ENCODE measurements around the gene CDYL2. TPM values are rescaled to one million over a fixed set of nuclear protein-coding genes. Genes with fewer than 3 reads are reported as not detected.
A peak's percentile ranks its signal among the peaks of the same experiment; 100 is the strongest.
"Not testable (repeated sequence)": the region's sequence is repeated elsewhere in the genome, so short reads cannot be mapped to it uniquely, and the experiment has no call there.

Gene CDYL2
- total RNA-seq, 5 donors from 2014 or later (not counting 1 experiment from before 2014, with no cell fraction given) = 15.4 to 45.4 (median 32.1) TPM

DNA sequence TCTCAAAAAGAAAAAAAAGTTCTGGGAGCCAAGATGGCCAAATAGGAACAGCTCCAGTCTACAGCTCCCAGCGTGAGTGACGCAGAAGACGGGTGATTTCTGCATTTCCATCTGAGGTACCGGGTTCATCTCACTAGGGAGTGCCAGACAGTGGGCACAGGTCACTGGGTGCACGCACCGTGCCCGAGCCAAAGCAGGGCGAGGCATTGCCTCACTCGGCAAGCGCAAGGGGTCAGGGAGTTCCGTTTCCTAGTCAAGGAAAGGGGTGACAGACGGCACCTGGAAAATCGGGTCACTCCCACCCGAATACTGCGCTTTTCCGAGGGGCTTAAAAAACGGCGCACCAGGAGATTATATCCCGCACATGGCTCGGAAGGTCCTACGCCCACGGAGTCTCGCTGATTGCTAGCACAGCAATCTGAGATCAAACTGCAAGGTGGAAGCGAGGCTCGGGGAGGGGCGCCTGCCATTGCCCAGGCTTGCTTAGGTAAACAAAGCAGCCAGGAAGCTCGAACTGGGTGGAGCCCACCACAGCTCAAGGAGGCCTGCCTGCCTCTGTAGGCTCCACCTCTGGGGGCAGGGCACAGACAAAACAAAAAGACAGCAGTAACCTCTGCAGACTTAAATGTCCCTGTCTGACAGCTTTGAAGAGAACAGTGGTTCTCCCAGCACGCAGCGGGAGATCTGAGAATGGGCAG, 77.2 kb downstream of the CDYL2 start:
- H3K9me3 Mint-ChIP-seq = peaks cover 4 to 29% (median 21%) of the 10 kb centered on the region in 3 donors
- H3K4me3 ChIP-seq (ENCODE audit: control insufficient read depth in 1 of 2, extremely low read depth in 1 of 2, low read length in 1 of 2); H3K36me3 ChIP-seq (ENCODE audit: control insufficient read depth in 2 of 2, extremely low read depth in 1 of 2, insufficient read depth in 1 of 2, low read length in 1 of 2); H3K27ac ChIP-seq (ENCODE audit: low read length); H3K9me3 ChIP-seq; H3K27me3 ChIP-seq (replicated peaks in 1 of 2; ENCODE audit: control insufficient read depth in 2 of 2, extremely low read depth in 1 of 2, insufficient read depth in 2 of 2, low read length in 1 of 2); ATAC-seq (replicated peaks in 1 of 4); CTCF ChIA-PET; H3K27me3 Mint-ChIP-seq; POLR2A ChIA-PET: not testable (repeated sequence)
- peak overlapping the region; percentile 11 to 87 for H3K27ac Mint-ChIP-seq
- WGBS (ENCODE audit: insufficient coverage) = 64% methylated on average over 15 of the region's 29 CpGs
- DNase-seq = peak in 23 of 35 experiments; percentile 2 to 31 (median 13)
- peak overlapping the region in 2 of 3 donors; percentile 54 to 62 for H3K4me3 Mint-ChIP-seq
- H3K4me1 ChIP-seq (ENCODE audit: control insufficient read depth in 1 of 2, extremely low read depth in 1 of 2, insufficient read depth in 2 of 2, low read length in 2 of 2) = peaks cover 0 to 12% of the 10 kb centered on the region in 2 experiments
- peaks cover 26 to 44% (median 36%) of the 10 kb centered on the region in 3 donors for H3K4me1 Mint-ChIP-seq
- peaks cover 25% of the 10 kb centered on the region for H3K36me3 Mint-ChIP-seq

DNA sequence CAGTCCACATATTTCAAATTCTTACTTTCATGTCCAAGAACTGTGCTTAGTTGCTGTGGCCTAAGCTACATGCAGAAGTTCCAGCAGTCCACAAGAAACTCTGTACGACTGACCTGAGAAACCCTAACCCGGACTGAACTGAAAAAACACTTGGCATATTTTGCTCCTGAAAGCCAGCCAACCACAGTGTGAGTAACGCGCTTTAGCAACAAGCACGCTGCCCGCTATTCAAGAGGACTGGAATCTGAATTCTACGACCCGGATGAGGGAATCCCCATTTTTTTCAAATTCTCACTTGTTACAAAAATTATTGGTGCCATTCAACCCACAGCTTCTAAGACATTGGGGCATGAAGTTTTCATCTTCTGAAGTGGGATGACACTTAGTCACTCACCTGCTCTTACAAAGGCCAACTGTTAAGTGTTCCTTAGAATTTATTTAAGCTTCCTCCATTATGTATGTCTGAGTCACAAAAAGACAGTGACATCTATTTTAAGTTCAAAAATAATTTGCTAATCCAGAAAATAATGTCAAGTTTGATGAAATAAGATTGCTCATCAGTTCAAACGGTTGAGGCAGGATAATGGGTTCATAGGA, 78.7 kb downstream of the CDYL2 start:
- no peak overlapping the region for H3K4me3 ChIP-seq (ENCODE audit: control insufficient read depth in 1 of 2, extremely low read depth in 1 of 2, low read length in 1 of 2)
- ATAC-seq (replicated peaks in 1 of 4) (no peak), DNase-seq (peak in 1 of 35 experiments; percentile 16)
- ChIA-PET POLR2A (no interaction called here), CTCF (no interaction called here)
- H3K4me1 ChIP-seq (ENCODE audit: control insufficient read depth in 1 of 2, extremely low read depth in 1 of 2, insufficient read depth in 2 of 2, low read length in 2 of 2) = peaks cover 0 to 12% of the 10 kb centered on the region in 2 experiments
- peaks cover 0 to 14% (median 6%) of the 10 kb centered on the region in 3 donors for H3K9me3 Mint-ChIP-seq
- no peaks in the 10 kb centered on the region for H3K27me3 Mint-ChIP-seq
- no peaks in the 10 kb centered on the region for H3K36me3 ChIP-seq (ENCODE audit: control insufficient read depth in 2 of 2, extremely low read depth in 1 of 2, insufficient read depth in 1 of 2, low read length in 1 of 2)
- H3K4me3 Mint-ChIP-seq = no peak overlapping the region
- no peaks in the 10 kb centered on the region for H3K9me3 ChIP-seq
- WGBS (ENCODE audit: insufficient coverage) = 84% methylated on average over 5 of the region's 9 CpGs
- H3K27ac ChIP-seq (ENCODE audit: low read length) = no peak overlapping the region
- H3K27ac Mint-ChIP-seq = no peak overlapping the region
- H3K36me3 Mint-ChIP-seq = peaks cover 9% of the 10 kb centered on the region
- peaks cover 30 to 51% (median 41%) of the 10 kb centered on the region in 3 donors for H3K4me1 Mint-ChIP-seq
- H3K27me3 ChIP-seq (replicated peaks in 1 of 2; ENCODE audit: control insufficient read depth in 2 of 2, extremely low read depth in 1 of 2, insufficient read depth in 2 of 2, low read length in 1 of 2) = no peaks in the 10 kb centered on the region

DNA sequence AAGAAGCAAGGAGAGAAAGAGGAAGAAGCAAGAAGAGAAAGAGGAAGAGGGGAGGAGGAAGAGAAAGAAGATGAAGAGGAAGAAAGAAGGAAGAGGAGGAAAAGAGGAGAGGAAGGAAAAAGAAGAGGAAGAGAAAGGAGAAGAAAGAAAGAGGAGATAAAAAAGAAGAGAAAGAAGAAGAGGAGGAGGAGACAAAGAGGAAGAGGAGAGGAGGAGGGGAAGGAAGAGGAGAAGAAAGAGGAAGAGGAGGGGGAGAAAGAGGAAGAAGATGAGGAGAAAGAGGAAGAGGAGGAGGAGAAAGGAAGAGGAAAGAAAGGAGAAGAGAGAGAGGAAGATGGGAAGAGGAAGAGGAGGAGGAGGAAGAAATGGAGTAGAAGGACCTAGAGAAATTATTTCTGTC, 80.4 kb downstream of the CDYL2 start:
- peaks cover 0 to 20% of the 10 kb centered on the region in 2 experiments for H3K4me1 ChIP-seq (ENCODE audit: control insufficient read depth in 1 of 2, extremely low read depth in 1 of 2, insufficient read depth in 2 of 2, low read length in 2 of 2)
- no peaks in the 10 kb centered on the region for H3K27me3 ChIP-seq (replicated peaks in 1 of 2; ENCODE audit: control insufficient read depth in 2 of 2, extremely low read depth in 1 of 2, insufficient read depth in 2 of 2, low read length in 1 of 2)
- peaks cover 45 to 66% (median 52%) of the 10 kb centered on the region in 3 donors for H3K4me1 Mint-ChIP-seq
- H3K27ac ChIP-seq (ENCODE audit: low read length) = no peak overlapping the region
- CTCF ChIA-PET = no interaction called here
- peaks cover 0 to 12% (median 6%) of the 10 kb centered on the region in 3 donors for H3K9me3 Mint-ChIP-seq
- POLR2A ChIA-PET = interaction anchor here in 1 of 2 donors (0.6 kb wide), 1 partner anchor 175 kb away, joined by 3 read pairs; no protein-coding TSS in a partner anchor
- no peaks in the 10 kb centered on the region for H3K36me3 ChIP-seq (ENCODE audit: control insufficient read depth in 2 of 2, extremely low read depth in 1 of 2, insufficient read depth in 1 of 2, low read length in 1 of 2)
- ATAC-seq (replicated peaks in 1 of 4) = no peak
- no peak for DNase-seq
- H3K36me3 Mint-ChIP-seq = peaks cover 8% of the 10 kb centered on the region
- no peaks in the 10 kb centered on the region for H3K27me3 Mint-ChIP-seq
- H3K4me3 Mint-ChIP-seq = no peak overlapping the region
- H3K4me3 ChIP-seq (ENCODE audit: control insufficient read depth in 1 of 2, extremely low read depth in 1 of 2, low read length in 1 of 2) = no peak overlapping the region
- H3K9me3 ChIP-seq = no peaks in the 10 kb centered on the region
- H3K27ac Mint-ChIP-seq = no peak overlapping the region

DNA sequence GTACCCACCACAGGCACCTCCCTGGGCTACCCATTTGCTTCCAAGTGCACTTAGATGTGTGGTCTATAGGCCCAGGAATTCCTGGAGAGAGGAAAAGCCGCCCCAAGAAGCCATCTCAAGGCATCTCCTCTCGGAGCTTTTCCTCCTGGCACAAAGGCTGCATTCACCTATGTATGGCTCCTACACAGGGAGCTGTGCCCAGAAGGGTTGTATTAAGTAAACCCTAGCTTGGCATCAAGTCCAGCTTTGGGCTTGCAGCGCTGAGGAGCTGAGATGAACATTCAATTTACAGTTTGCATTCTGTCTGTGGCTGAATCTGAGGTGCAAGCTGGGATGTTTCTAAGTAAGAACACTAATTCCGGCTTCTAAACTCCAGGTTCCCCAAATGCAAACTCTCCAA, 81.3 kb downstream of the CDYL2 start:
- WGBS (ENCODE audit: insufficient coverage) = 92% methylated on average over 2 of the region's 4 CpGs

DNA sequence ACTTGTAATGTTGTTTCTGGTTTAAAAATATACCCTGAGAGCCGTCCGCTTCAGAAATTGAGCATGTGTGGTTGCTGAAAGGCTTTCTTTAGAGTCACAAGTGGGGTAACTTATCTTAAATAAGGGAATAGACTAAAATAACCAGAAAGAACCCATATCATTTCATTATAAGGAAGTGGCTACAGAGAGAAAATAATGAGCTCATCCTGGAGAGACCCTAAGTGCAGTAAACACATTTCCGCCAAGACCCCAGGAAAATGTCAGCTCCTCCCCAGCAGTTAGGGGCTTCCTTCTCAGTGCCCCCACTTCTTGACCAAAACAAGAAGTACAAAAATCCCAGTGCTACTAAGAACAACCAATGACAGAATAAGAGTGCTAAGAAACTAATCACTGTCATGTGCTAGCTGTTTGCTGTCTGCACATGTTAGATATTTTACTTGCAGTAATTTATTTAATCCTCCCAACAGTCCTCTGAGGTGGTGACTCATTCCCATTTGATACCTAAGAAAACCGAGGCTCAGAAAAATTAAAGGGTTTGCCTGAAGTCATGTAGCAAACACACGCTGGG, 83.5 kb downstream of the CDYL2 start:
- peaks cover 27 to 43% (median 38%) of the 10 kb centered on the region in 3 donors for H3K4me1 Mint-ChIP-seq
- Histone ChIP-seq H3K36me3 (ENCODE audit: control insufficient read depth in 2 of 2, extremely low read depth in 1 of 2, insufficient read depth in 1 of 2, low read length in 1 of 2) (no peaks in the 10 kb centered on the region), H3K27me3 (replicated peaks in 1 of 2; ENCODE audit: control insufficient read depth in 2 of 2, extremely low read depth in 1 of 2, insufficient read depth in 2 of 2, low read length in 1 of 2) (no peaks in the 10 kb centered on the region), H3K9me3 (no peaks in the 10 kb centered on the region), H3K4me1 (ENCODE audit: control insufficient read depth in 1 of 2, extremely low read depth in 1 of 2, insufficient read depth in 2 of 2, low read length in 2 of 2) (peaks cover 0 to 9% of the 10 kb centered on the region in 2 experiments), H3K27ac (ENCODE audit: low read length) (no peak overlapping the region), H3K4me3 (ENCODE audit: control insufficient read depth in 1 of 2, extremely low read depth in 1 of 2, low read length in 1 of 2) (no peak overlapping the region)
- ATAC-seq (replicated peaks in 1 of 4) (no peak), DNase-seq (no peak)
- H3K4me3 Mint-ChIP-seq = no peak overlapping the region
- POLR2A ChIA-PET = interaction anchor here in 1 of 2 donors (0.6 kb wide), 1 partner anchor 55 kb away, joined by 4 read pairs; no protein-coding TSS in a partner anchor
- no CpG with 5 or more reads among the region's 5 CpGs for WGBS (ENCODE audit: insufficient coverage)
- peaks cover 5% of the 10 kb centered on the region for H3K36me3 Mint-ChIP-seq
- CTCF ChIA-PET = no interaction called here
- H3K27ac Mint-ChIP-seq = peak overlapping the region in 1 of 2 donors; percentile 54
- H3K27me3 Mint-ChIP-seq = no peaks in the 10 kb centered on the region
- peaks cover 0 to 6% (median 4%) of the 10 kb centered on the region in 3 donors for H3K9me3 Mint-ChIP-seq

More for the DNA sequence above, 81.3 kb downstream of the CDYL2 start:
- Mint-ChIP-seq H3K27me3 (no peaks in the 10 kb centered on the region), H3K27ac (no peak overlapping the region), H3K36me3 (peaks cover 8% of the 10 kb centered on the region), H3K4me1 (peaks cover 46 to 62% (median 56%) of the 10 kb centered on the region in 3 donors), H3K4me3 (no peak overlapping the region), H3K9me3 (peaks cover 0 to 12% (median 6%) of the 10 kb centered on the region in 3 donors)
- Histone ChIP-seq H3K9me3 (no peaks in the 10 kb centered on the region), H3K27me3 (replicated peaks in 1 of 2; ENCODE audit: control insufficient read depth in 2 of 2, extremely low read depth in 1 of 2, insufficient read depth in 2 of 2, low read length in 1 of 2) (no peaks in the 10 kb centered on the region), H3K4me3 (ENCODE audit: control insufficient read depth in 1 of 2, extremely low read depth in 1 of 2, low read length in 1 of 2) (no peak overlapping the region), H3K27ac (ENCODE audit: low read length) (no peak overlapping the region), H3K4me1 (ENCODE audit: control insufficient read depth in 1 of 2, extremely low read depth in 1 of 2, insufficient read depth in 2 of 2, low read length in 2 of 2) (peaks cover 0 to 20% of the 10 kb centered on the region in 2 experiments), H3K36me3 (ENCODE audit: control insufficient read depth in 2 of 2, extremely low read depth in 1 of 2, insufficient read depth in 1 of 2, low read length in 1 of 2) (no peaks in the 10 kb centered on the region)
- CTCF ChIA-PET = interaction anchor here in 1 of 2 donors (0.7 kb wide), 1 partner anchor 256 kb away, joined by 3 read pairs; no protein-coding TSS in a partner anchor
- POLR2A ChIA-PET = interaction anchor here in 1 of 2 donors (0.8 kb wide), 1 partner anchor 26 kb away, joined by 10 read pairs; no protein-coding TSS in a partner anchor
- no peak for DNase-seq
- ATAC-seq (replicated peaks in 1 of 4) = no peak

DNA sequence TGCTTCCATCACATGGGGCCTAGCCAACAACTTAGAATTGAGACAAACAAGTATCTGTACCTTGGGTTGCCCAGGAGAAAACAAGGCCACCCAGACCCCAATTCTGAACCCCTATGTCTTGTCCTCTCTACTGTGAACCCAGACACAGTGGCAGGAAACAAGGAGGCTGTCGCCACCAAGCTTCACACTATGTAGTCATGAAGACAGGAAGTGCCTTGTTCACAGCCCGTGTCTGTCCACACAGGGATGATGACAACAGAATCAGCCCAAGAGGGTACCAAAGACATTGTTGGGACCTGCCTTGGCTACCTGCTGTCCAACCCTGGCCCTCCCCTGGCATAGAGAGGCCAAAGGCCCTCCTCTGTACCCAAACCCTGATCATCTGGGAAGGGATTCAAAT, 84.8 kb downstream of the CDYL2 start:
- Mint-ChIP-seq H3K27me3 (no peaks in the 10 kb centered on the region), H3K4me1 (peaks cover 21 to 32% (median 30%) of the 10 kb centered on the region in 3 donors), H3K9me3 (peaks cover 0 to 6% (median 4%) of the 10 kb centered on the region in 3 donors), H3K27ac (peak overlapping the region; percentile 23 to 42), H3K4me3 (peak overlapping the region in 1 of 3 donors; percentile 16), H3K36me3 (peaks cover 5% of the 10 kb centered on the region)
- no peak overlapping the region for H3K4me3 ChIP-seq (ENCODE audit: control insufficient read depth in 1 of 2, extremely low read depth in 1 of 2, low read length in 1 of 2)
- ATAC-seq (replicated peaks in 1 of 4) (peak; percentile 67 to 92 (median 80)), DNase-seq (peak in 21 of 35 experiments; percentile 3 to 40 (median 17))
- H3K4me1 ChIP-seq (ENCODE audit: control insufficient read depth in 1 of 2, extremely low read depth in 1 of 2, insufficient read depth in 2 of 2, low read length in 2 of 2) = peaks cover 0 to 9% of the 10 kb centered on the region in 2 experiments
- ChIA-PET CTCF (no interaction called here), POLR2A (no interaction called here)
- no peaks in the 10 kb centered on the region for H3K36me3 ChIP-seq (ENCODE audit: control insufficient read depth in 2 of 2, extremely low read depth in 1 of 2, insufficient read depth in 1 of 2, low read length in 1 of 2)
- H3K27ac ChIP-seq (ENCODE audit: low read length) = no peak overlapping the region
- H3K27me3 ChIP-seq (replicated peaks in 1 of 2; ENCODE audit: control insufficient read depth in 2 of 2, extremely low read depth in 1 of 2, insufficient read depth in 2 of 2, low read length in 1 of 2) = no peaks in the 10 kb centered on the region
- H3K9me3 ChIP-seq = no peaks in the 10 kb centered on the region
- 13% methylated on average over 2 of the region's 2 CpGs for WGBS (ENCODE audit: insufficient coverage)

Data from T-cell (primary cell).